ENCODE data around the gene C19orf67. TPM values are rescaled to one million over a fixed set of nuclear protein-coding genes. Genes with fewer than 3 reads are reported as not detected.

Gene C19orf67
- total RNA-seq, 6 experiments from 2014 or later, result not detected

DNA sequence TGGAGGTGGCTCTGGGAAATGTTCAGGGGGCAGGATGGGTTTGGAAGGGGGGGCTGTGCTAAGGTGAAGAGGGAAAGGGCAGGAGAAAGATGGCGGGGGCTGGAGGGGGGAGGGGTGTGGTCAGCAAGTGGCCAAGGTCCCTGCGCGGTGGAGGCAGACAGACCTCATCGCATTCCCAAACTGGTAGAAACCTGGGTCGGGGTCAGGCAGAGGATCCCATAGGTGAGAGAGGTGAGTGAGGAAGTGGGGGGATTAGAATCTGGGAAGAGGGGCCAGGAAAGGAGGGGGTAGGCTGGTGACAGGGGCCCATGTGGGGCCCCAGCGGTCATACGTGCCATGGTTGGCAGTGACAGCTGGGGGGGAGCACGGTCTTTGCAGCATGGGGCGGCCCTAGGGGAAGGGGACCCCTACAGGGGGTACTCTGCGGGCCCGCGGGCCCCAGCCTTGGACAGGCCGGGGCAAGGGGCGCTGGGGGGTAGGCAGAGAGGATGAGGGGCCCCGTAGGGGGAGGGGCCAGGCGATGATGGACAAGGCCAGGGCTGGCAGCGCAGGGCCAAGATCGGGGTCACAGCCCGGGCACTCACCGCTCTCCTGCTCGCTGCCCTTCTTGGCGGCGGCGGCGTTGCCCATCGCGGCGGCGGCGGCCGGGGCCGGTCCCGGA, 31.5 kb upstream of the C19orf67 start:
- DNase-seq, result no peak
- Mint-ChIP-seq H3K27ac (peak overlapping the region; percentile 65), H3K36me3 (ENCODE audit: low read depth) (no peaks in the 10 kb centered on the region)

DNA sequence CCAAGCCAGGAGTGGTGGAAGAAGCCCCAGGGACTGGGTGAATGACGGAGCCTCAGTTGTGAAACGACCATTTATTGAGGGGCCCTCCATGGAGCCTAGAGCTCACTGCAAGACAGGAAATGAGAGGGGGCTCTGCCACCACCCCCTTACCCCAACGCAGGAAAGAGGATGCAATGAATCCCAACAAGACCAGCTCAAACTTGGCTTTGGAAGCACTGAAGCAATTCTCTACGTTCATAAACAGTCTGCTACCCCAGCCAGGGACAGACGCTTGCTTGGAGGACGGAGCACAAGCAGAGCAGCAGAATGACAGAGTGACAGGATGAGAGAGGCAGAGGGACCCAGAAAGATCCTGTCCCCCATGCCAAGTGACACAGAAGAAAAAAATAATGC, 30.9 kb upstream of the C19orf67 start:
- no peak for DNase-seq
- Mint-ChIP-seq H3K27ac (peak overlapping the region; percentile 65), H3K36me3 (ENCODE audit: low read depth) (no peaks in the 10 kb centered on the region), H3K27me3 (ENCODE audit: insufficient read depth) (0 out of 2 replicates have a peak, but pooled peaks cover 1% of the 10 kb centered on the region), H3K4me1 (ENCODE audit: low read depth) (peaks cover 48% of the 10 kb centered on the region), H3K4me3 (peak overlapping the region; percentile 90), H3K9me3 (no peaks in the 10 kb centered on the region)
- TF ChIP-seq, protein P1, sequence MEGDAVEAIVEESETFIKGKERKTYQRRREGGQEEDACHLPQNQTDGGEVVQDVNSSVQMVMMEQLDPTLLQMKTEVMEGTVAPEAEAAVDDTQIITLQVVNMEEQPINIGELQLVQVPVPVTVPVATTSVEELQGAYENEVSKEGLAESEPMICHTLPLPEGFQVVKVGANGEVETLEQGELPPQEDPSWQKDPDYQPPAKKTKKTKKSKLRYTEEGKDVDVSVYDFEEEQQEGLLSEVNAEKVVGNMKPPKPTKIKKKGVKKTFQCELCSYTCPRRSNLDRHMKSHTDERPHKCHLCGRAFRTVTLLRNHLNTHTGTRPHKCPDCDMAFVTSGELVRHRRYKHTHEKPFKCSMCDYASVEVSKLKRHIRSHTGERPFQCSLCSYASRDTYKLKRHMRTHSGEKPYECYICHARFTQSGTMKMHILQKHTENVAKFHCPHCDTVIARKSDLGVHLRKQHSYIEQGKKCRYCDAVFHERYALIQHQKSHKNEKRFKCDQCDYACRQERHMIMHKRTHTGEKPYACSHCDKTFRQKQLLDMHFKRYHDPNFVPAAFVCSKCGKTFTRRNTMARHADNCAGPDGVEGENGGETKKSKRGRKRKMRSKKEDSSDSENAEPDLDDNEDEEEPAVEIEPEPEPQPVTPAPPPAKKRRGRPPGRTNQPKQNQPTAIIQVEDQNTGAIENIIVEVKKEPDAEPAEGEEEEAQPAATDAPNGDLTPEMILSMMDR (IDR thresholded peaks at IDR 0.05), result no peak

More for the DNA sequence above, 31.5 kb upstream of the C19orf67 start:
- Mint-ChIP-seq H3K4me1 (ENCODE audit: low read depth) (peaks cover 48% of the 10 kb centered on the region), H3K27me3 (ENCODE audit: insufficient read depth) (0 out of 2 replicates have a peak, but pooled peaks cover 1% of the 10 kb centered on the region), H3K4me3 (peak overlapping the region; percentile 90), H3K9me3 (no peaks in the 10 kb centered on the region)
- TF ChIP-seq, protein P1 (IDR thresholded peaks at IDR 0.05), result 0 out of 2 replicates have a peak, but pooled peaks have one; percentile 9

DNA sequence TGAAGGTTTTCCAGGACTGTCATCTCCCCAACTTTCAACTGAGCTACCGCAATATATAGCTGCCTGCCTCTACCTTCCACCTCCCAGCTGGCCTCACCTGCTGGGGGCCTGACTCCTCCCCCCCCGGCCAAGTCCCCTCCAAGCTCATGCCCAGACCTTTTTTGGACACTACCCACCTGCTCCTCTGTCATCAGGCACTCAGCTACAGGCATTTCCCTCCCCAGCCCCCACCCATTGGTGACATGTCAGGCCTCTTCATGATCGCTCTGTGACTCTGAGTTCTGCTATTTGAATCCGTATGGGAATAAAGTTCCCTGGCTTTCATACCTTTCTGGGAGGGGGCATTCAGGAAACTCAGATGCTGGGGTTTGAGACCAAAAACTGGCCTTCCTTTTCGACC, 30.2 kb upstream of the C19orf67 start:
- H3K27ac Mint-ChIP-seq, result peak overlapping the region; percentile 65
- TF ChIP-seq, protein P1 (IDR thresholded peaks at IDR 0.05), result no peak
- H3K4me3 Mint-ChIP-seq, result peak overlapping the region; percentile 90
- 0 out of 2 replicates have a peak, but pooled peaks cover 1% of the 10 kb centered on the region for H3K27me3 Mint-ChIP-seq (ENCODE audit: insufficient read depth)
- no peaks in the 10 kb centered on the region for H3K9me3 Mint-ChIP-seq
- H3K36me3 Mint-ChIP-seq (ENCODE audit: low read depth), result no peaks in the 10 kb centered on the region
- no peak for DNase-seq
- H3K4me1 Mint-ChIP-seq (ENCODE audit: low read depth), result peaks cover 48% of the 10 kb centered on the region

DNA sequence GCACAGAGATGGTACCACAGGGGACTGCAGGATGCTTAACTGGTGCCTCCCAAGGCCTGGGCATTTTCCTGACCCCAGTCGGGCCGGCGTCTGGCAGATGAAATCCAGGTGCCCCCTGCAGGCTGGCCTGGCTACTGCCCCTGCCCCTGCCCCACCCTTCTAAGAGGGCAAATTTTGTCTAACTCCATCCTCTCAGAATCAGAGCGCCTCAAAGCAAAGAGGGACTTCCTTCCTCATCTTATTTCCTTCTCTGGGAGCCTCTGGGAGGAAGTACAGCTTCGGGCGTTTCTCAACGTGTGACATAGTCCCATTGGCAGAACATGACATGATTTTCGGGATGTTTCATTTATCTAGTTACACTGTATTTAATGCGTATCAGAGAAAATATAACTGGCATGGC, 29.3 kb upstream of the C19orf67 start:
- Mint-ChIP-seq H3K27me3 (ENCODE audit: insufficient read depth) (0 out of 2 replicates have a peak, but pooled peaks cover 1% of the 10 kb centered on the region), H3K36me3 (ENCODE audit: low read depth) (no peaks in the 10 kb centered on the region), H3K27ac (no peak overlapping the region), H3K9me3 (no peaks in the 10 kb centered on the region), H3K4me3 (no peak overlapping the region), H3K4me1 (ENCODE audit: low read depth) (peaks cover 48% of the 10 kb centered on the region)
- no peak for DNase-seq
- TF ChIP-seq, protein P1 (IDR thresholded peaks at IDR 0.05), result peak; percentile 73

DNA sequence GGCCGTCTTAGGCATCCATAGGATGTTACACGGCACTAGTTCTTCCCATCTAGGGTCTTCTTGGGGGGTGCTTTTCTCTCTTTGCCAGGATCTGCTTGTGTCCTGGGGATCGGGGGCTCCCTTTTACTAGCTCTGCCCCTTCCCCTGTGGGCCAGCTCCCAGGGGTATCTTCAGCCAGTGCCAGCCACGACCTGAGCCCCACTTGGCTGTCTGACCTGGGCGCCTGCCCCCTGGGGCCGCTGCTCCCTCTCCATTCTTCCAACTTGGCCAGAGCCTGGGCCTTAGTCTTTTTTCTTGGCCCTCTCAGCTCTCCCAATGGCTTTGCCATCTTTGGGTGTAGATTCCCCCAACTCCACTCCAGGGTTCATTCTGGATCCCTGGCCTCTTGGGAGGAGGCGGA, 28.9 kb upstream of the C19orf67 start:
- Mint-ChIP-seq H3K4me1 (ENCODE audit: low read depth) (peaks cover 48% of the 10 kb centered on the region), H3K27me3 (ENCODE audit: insufficient read depth) (0 out of 2 replicates have a peak, but pooled peaks cover 1% of the 10 kb centered on the region), H3K36me3 (ENCODE audit: low read depth) (no peaks in the 10 kb centered on the region), H3K27ac (no peak overlapping the region), H3K4me3 (no peak overlapping the region), H3K9me3 (no peaks in the 10 kb centered on the region)
- no peak for DNase-seq
- TF ChIP-seq, protein P1 (IDR thresholded peaks at IDR 0.05), result no peak

Measured in HFFc6 (cell line).